Central memory CD8-positive, alpha-beta T cell (primary cell): ENCODE data around the gene NANP.

ENCODE experiments used
- ATAC-seq: fragments of 150-1000 bp; cut with Tn5 transposase; replicated peaks from 2 replicates; pipeline ENCODE4 v1.10.0; 2022; ENCODE audit warnings: mild to moderate bottlenecking, moderate FRiP score, moderate number of reproducible peaks; ENCODE audit not compliant: poor library complexity, severe bottlenecking; ENCODE audit errors: extremely low read depth
- DNase-seq, 2 donors: peaks; one replicate each; pipeline ENCODE4 v3.0.0; 2021; ENCODE audit warnings: low spot score in 2 of 2
- H3K27ac Mint-ChIP-seq: one replicate; pipeline ENCODE4 v1.8.0; 2022; ENCODE audit warnings: low read depth, mild to moderate bottlenecking, moderate library complexity, mixed read lengths
- H3K27me3 Mint-ChIP-seq: one replicate; pipeline ENCODE4 v1.8.0; 2022; ENCODE audit warnings: mixed read lengths
- H3K36me3 Mint-ChIP-seq: one replicate; pipeline ENCODE4 v1.8.0; 2022; ENCODE audit warnings: mild to moderate bottlenecking, moderate library complexity, mixed read lengths; ENCODE audit not compliant: insufficient read depth
- H3K4me1 Mint-ChIP-seq: one replicate; pipeline ENCODE4 v1.8.0; 2022; ENCODE audit warnings: mixed read lengths
- H3K4me3 Mint-ChIP-seq: one replicate; pipeline ENCODE4 v1.8.0; 2022; ENCODE audit warnings: mild to moderate bottlenecking, moderate library complexity, mixed read lengths
- H3K9me3 Mint-ChIP-seq: one replicate; pipeline ENCODE4 v1.8.0; 2022; ENCODE audit warnings: mixed read lengths

Gene NANP

DNA sequence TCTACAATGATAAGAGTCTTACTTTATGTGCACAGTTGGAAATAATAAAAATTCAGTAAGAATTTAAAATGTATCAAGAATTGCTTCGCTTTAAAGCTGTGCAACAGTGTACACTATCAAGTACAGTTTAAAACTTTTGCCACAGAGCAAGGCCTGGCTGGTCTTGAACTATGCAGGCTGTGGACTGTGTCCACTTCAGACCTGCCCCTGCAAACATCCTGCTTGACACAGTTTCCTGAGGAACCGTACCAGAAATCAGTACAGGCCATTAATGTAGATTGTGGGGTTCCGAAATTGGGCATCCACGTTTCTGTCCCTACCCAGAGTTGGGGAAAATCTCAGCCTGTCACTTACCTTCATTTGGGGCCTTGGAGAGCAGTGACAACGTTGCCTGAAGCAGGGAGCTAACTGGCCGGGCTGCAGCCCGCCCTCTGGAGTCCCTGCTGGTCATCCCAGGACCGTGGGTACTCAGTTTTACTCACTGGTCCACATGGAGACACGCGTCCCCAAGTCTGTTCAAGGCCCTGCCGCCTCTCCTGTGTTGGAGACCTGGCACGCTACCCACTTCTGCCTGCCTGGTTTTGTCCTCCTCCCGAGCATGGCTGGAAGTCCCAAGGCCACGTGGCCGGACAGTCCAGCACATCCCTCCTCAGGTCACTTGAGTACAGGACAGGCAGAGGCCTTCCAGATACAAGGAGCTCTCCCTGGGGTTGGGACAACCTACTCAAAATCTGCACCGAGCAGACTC is 46.9 kb downstream of the NANP start:
- Mint-ChIP-seq H3K4me3 (no peak overlapping the region), H3K4me1 (no peaks in the 10 kb centered on the region), H3K27ac (no peak overlapping the region), H3K27me3 (peaks cover 28% of the 10 kb centered on the region), H3K36me3 (peaks cover 1% of the 10 kb centered on the region), H3K9me3 (no peaks in the 10 kb centered on the region)
- DNase-seq, result no peak
- ATAC-seq, result no peak

DNA sequence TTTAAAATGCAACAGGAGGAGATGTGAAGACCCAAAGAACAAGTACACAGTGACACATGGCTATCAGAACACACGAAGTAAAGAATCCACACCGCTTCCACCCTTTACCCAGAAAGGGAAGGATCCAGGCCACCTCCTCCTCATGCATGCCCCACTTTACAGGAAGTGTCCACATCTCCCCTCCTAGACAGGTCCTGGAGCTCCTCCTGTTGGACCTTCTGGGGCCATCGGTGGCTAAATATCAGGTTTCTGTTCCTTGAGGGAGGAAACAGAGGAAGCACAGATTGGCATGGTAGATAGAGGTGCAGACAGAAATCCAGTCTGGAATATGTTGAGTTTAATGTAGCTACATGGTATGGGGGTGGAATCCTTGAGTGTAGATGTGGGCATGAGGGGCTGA is 49.4 kb downstream of the NANP start:
- Mint-ChIP-seq H3K27ac (no peak overlapping the region), H3K4me1 (no peaks in the 10 kb centered on the region), H3K9me3 (no peaks in the 10 kb centered on the region), H3K4me3 (no peak overlapping the region), H3K36me3 (peaks cover 1% of the 10 kb centered on the region), H3K27me3 (peaks cover 7% of the 10 kb centered on the region)
- ATAC-seq (no peak), DNase-seq (no peak)

DNA sequence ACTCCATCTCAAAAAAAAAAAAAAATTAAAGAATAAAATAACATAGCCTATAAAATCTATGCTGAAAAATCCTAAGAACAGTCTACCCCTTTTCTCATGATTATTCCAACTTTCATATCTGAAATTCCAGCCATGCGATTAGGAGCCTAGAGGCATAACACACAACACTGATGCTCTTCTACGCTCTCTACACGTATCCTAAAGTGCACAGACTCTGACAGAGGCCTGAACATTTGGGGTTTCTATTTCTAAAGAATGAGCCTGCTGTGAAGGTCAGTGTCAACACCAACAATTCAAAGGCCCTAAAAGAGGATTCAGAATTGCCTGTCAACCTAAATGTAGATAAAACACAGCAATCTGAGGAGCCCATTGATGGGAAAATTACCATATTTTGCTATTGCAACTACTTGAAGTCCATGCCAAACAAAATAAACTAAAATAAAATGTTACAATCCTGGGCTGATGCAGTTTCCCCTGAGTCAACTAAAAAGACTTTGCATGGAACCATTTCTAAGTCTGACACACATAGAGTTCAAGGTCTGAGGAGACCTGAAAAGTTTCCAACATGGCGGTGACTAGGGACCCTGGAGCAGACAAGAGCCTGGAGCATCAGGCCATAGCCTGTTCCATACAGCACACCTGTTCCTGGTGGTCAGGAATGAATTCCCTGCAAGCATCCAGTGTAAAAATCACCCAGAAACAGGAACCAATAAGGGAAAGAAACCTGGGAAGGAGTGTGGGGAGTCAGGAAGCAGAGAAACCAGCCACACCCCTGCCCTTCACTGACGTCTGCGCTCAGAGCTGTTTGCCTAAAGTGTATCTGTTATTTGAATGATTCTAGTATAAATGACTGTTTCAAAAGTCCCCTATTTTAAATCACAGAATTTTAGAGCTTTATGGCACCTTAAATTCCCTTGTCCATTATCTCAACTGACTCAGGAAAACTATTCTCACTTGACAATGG is 50.2 kb downstream of the NANP start:
- no peak overlapping the region for H3K4me3 Mint-ChIP-seq
- H3K27me3 Mint-ChIP-seq, result peaks cover 7% of the 10 kb centered on the region
- no peak overlapping the region for H3K27ac Mint-ChIP-seq
- H3K9me3 Mint-ChIP-seq, result no peaks in the 10 kb centered on the region
- peaks cover 1% of the 10 kb centered on the region for H3K36me3 Mint-ChIP-seq
- no peak for ATAC-seq
- no peak for DNase-seq
- H3K4me1 Mint-ChIP-seq, result no peaks in the 10 kb centered on the region

DNA sequence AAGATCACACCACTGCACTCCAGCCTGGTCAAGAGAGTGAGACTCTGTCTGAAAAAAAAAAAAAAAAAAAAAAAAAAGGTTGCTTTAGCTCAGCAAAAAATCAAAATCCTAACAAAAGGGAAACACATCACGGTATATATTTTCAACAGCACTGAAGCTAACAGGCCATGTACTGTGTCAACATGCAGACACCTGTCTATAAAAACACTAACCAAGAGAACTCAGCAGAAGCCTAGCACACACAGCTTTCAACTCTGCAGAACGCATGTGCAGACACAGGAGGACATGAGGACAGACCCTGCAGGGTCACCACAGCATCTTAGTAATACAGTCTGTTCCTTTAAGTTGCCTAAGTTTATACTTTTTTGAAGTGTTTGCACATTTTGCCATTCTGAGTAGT is 52.0 kb downstream of the NANP start:
- Mint-ChIP-seq H3K36me3 (peaks cover 1% of the 10 kb centered on the region), H3K27ac (no peak overlapping the region), H3K27me3 (peaks cover 7% of the 10 kb centered on the region), H3K4me3 (no peak overlapping the region), H3K9me3 (no peaks in the 10 kb centered on the region), H3K4me1 (no peaks in the 10 kb centered on the region)
- ATAC-seq (no peak), DNase-seq (no peak)

DNA sequence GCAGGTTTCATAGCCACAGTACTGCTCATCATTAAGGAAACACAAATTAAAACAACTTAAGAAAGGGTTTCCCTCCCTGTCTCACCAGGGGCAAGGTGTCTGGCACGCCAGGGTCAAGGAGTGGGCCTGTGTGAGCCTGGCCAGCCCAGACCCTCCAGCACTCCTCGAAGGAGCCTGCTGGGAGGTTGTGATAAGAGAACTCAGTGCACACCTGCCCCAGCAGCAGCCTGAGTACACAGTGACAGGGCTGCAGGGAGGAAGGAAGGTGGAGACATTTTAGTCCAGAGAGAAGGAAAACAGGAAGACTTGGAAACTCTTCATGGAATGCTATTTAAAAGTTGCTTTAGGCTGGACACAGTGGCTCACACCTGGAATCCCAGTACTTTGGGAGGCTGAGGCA is 52.6 kb downstream of the NANP start:
- DNase-seq (no peak), ATAC-seq (no peak)
- H3K4me3 Mint-ChIP-seq, result no peak overlapping the region
- no peak overlapping the region for H3K27ac Mint-ChIP-seq
- H3K36me3 Mint-ChIP-seq, result peaks cover 1% of the 10 kb centered on the region
- H3K9me3 Mint-ChIP-seq, result no peaks in the 10 kb centered on the region
- peaks cover 6% of the 10 kb centered on the region for H3K27me3 Mint-ChIP-seq
- H3K4me1 Mint-ChIP-seq, result no peaks in the 10 kb centered on the region

DNA sequence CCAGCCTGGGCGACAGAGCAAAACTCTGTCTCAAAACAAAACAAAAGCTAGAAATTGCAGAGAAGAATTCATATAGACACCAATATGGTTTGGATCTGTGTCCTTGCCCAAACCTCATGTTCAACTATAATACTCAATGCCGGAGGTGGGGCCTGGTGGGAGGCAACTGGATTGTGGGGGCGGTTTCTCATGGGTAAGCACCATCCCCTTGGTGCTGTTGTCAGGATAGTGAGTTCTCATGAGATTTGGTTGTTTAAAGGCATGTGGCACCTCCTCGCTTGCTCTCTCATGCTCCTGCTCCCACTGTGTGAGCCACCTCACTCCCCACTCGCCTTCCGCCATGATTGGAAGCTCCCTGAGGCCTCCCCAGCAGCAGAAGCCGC is 53.7 kb downstream of the NANP start:
- Mint-ChIP-seq H3K27me3 (no peaks in the 10 kb centered on the region), H3K4me1 (no peaks in the 10 kb centered on the region), H3K27ac (no peak overlapping the region), H3K36me3 (peaks cover 1% of the 10 kb centered on the region), H3K9me3 (no peaks in the 10 kb centered on the region), H3K4me3 (no peak overlapping the region)
- ATAC-seq, result no peak
- DNase-seq, result no peak

DNA sequence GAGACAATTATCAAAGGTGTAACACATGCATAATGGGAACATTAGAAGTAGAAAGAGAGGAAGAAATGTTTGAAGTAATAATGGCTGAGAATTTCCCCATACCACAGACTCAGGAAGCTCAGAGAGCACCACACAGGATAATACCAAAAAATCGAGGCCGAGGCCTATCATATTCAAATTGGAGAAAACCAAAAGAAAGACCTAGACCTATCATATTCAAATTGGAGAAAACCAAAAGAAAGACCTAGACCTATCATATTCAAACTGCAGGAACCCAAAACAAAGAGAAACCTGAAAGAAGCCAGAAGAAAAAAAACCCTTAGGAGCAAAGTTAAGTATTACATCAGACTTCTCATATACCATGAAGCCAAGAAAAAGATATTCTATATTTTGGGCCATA is 56.5 kb downstream of the NANP start:
- H3K4me3 Mint-ChIP-seq, result no peak overlapping the region
- DNase-seq, result no peak
- no peaks in the 10 kb centered on the region for H3K9me3 Mint-ChIP-seq
- no peak overlapping the region for H3K27ac Mint-ChIP-seq
- H3K4me1 Mint-ChIP-seq, result no peaks in the 10 kb centered on the region
- no peaks in the 10 kb centered on the region for H3K27me3 Mint-ChIP-seq
- ATAC-seq, result no peak
- no peaks in the 10 kb centered on the region for H3K36me3 Mint-ChIP-seq

DNA sequence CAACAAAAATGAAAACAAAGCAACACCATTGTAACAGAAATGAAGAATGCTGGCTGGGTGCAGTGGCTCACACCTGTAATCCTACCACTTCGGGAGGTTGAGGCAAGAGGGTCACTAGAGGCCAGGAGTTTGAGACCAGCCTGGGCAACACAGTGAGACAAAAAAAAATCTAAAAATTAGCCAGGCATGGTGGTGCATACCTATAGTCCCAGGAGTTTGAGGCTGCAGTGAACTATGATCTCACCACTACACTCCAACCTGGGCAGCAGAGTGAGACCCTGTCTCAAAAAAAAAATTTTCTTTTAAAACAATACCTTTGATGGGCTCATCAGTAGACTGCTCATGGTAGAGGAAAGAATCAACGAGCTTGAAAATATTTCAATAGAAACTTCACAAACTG is 57.0 kb downstream of the NANP start:
- Mint-ChIP-seq H3K4me1 (no peaks in the 10 kb centered on the region), H3K27me3 (no peaks in the 10 kb centered on the region), H3K27ac (no peak overlapping the region), H3K9me3 (no peaks in the 10 kb centered on the region), H3K36me3 (no peaks in the 10 kb centered on the region), H3K4me3 (no peak overlapping the region)
- DNase-seq (no peak), ATAC-seq (no peak)

DNA sequence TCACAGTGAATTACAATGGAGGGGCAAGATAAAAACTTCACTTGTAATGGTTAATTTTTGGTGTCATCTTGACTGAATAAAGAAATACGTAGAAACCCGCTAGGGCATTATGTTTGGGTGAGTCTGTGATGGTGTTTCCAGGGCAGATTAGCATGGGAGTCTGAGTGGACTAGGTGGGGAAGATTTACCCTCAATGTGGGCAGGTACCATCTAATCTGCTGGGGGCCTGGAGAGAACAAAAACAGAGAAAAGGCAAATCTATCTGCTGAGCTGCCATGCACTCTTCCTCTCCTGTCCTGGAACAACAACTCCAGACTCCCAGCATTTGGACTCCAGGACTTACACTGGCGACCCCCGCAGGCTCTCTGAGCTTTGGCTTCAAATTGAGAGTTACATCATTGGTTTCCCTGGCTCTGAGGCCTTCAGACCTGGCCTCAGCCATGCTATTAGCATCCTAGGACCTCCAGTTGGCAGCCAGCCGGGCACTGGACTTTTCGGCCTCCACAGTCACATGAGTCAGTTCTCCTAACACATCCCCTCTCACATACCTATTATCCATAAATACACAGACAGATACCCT is 58.1 kb downstream of the NANP start:
- Mint-ChIP-seq H3K27ac (no peak overlapping the region), H3K4me1 (no peaks in the 10 kb centered on the region), H3K36me3 (no peaks in the 10 kb centered on the region), H3K27me3 (no peaks in the 10 kb centered on the region), H3K4me3 (no peak overlapping the region), H3K9me3 (no peaks in the 10 kb centered on the region)
- DNase-seq (no peak), ATAC-seq (no peak)

DNA sequence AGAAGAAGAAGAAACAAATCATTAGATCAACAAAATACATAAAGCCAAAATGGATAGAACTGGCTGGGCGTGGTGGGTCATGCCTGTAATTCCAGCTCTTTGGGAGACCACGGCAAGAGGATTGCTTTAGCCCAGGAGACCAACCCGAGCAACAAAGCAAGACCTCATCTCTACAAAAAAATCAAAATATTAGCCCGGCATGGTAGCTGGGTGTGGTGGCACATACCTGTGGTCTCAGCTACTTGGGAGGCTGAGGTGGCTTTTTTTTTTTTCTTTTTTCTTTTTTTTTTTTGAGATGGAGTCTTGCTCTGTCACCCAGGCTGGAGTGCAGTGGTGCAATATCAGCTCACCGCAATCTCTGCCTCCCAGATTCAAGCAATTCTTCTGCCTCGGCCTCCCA is 59.9 kb downstream of the NANP start:
- no peaks in the 10 kb centered on the region for H3K36me3 Mint-ChIP-seq
- H3K9me3 Mint-ChIP-seq, result no peaks in the 10 kb centered on the region
- no peaks in the 10 kb centered on the region for H3K27me3 Mint-ChIP-seq
- no peaks in the 10 kb centered on the region for H3K4me1 Mint-ChIP-seq
- ATAC-seq (no peak), DNase-seq (no peak)
- no peak overlapping the region for H3K27ac Mint-ChIP-seq
- H3K4me3 Mint-ChIP-seq, result no peak overlapping the region

DNA sequence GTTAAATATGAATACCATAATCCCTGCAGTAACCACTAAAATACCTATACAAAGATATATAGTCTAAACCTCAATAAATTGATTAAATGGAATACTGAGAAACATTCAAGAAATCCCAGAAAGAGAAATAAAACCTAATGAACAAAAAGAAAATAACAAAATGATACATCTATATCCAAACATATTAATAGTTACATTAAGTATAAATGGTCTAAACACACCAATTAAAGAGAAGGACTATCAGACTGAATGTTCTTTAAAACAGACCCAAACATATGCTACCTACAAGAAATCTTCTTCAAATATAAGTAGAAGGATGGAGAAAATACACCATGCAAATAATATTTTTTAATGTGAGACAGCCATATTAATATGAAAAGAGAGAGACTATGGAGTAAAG is 60.5 kb downstream of the NANP start:
- Mint-ChIP-seq H3K36me3 (no peaks in the 10 kb centered on the region), H3K27me3 (no peaks in the 10 kb centered on the region), H3K9me3 (no peaks in the 10 kb centered on the region), H3K4me1 (no peaks in the 10 kb centered on the region), H3K27ac (no peak overlapping the region), H3K4me3 (no peak overlapping the region)
- DNase-seq (no peak), ATAC-seq (no peak)
